DMS 273 (cell line): Measurements from ENCODE around the gene KIAA0040.

Experiments used
- DNase-seq: peaks from one replicate; lab custom pipeline; 2025; ENCODE audit not compliant: unreplicated experiment; lab: John Stamatoyannopoulos, UW

KIAA0040 gene

GRCh38 chr1:175203570-175204068 lies 11.0 kb upstream of the KIAA0040 start:
- no peak for DNase-seq

DNA sequence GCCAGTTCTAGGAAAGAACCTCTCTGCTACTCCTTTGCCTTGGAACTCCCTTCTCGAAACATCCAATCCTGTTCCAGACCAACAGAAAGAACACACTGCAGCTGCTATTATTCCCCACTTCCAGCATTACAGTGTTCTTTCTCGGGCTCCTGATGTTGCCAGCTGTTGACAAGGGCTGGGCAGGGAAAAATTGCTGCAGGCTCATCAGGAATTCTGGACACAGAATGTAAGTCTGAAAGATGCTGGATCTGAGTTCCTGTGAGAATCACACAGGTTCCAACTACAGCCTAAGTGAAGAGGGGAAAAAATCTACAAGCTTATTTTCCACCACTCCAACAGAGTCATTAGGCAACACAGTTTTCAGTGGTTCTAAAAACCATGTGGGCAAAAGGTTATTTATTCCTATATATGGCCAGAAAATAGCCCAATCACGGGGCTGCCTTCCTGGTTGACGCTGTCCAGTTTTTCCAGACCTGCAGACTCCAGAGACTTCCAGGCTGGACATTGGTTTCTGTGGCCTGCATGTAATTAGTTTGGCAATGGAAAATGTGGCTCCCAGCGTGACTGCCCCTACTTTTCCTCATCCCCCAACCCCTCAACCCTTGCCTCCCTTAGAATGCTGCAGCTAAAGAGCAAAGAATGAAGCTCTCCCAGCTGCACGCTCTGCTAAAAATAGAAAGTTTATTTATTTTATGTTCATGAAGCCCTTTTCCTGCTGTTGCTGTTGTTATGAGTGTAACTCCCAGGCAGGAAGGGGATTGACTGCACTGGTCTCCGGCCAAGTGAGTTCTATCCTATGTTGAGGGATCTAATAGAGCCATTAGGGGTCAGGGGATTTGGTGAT lies 8.3 kb upstream of the KIAA0040 start:
- no peak for DNase-seq

GRCh38 chr1:175198332-175198731 lies 5.8 kb upstream of the KIAA0040 start:
- DNase-seq, result no peak

DNA sequence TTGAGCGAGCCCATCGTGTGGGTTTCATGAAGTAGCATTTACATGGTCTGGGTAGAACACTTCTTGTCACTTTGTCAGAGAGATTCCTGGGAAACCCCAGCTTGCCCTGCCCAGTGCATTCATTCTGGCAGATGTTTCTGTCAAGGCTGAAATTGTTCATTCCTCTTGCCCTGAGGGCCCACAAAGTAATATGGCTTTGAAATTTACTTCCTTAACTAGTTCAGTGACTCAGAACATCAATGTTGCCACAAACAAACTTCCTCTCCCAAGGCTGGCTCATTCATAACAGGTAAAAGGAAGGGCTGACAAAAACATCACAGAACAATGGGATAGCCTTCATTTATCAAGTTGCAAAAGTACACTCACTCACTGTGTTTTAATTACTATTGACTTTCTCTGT lies 5.0 kb upstream of the KIAA0040 start:
- DNase-seq, result no peak

- DNase-seq, result no peak
These were observed 3.2 kb upstream of the KIAA0040 start for GRCh38 chr1:175195798-175196197.

DNA sequence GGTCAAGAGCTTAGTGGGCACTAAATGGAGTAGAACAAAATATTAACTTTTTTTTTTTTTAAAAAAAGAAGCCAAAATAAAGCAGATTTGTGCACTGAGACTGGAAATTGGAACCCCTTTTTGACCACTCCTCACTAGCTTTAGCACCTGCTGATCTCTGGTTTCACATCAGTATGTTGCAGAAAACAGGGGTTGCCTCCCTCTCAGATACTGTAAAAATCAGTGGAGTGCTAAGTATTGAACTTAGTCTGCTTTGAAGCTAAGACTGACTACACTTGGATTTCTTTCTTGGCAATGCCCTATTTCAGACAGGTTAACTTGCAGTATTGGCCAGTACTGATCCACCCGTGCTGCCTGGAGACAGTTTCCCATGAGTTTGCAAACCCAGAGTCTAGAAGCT lies 2.7 kb upstream of the KIAA0040 start:
- no peak for DNase-seq

DNA sequence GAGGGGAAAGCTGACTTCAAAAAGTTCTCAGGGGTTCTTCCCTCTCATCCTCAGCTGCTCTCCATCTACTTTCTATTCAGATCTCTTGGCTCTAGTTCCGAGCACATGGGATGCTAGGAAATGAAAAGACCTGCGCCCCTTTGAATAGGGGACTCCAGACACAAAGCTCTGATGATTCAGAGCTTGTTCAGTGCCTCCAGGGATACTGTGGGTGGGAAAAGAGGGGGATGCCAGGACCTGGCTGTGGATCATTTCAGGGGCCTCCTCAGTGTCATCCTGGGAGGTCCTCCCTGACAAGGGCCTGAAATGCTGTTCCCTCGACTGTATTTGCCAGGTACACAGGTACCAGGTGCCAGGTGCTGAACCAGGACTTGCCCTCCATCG lies 943 bp upstream of the KIAA0040 start:
- peak; percentile 37 for DNase-seq

DNA sequence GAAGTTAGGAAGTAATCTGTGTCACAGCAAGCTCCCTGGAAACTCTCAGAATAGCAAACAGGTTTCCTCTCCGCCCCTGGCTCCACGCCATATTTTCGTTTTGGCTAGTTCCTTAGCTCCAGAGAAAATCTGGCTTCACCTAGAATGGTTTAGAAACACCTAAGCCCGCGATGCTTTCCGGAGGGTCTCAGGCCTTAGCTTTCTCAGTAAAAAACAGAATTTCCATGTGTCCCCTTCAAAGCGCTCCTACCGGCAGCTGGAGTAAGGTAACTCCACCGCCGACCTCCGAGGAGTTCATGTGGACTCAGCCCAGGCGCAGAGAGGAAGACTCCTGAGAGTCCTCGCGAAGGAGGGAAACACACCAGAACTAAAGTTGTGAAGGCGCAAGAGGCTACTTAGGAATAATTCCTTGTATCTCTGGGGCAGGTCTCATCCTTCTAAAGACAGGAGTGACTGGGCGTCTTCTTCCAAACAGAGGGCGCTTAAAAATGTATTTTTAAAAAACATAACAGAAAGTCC lies 406 bp downstream of the KIAA0040 start:
- peak; percentile 77 for DNase-seq

GRCh38 chr1:175191659-175192058 lies 917 bp downstream of the KIAA0040 start:
- DNase-seq, result no peak

DNA sequence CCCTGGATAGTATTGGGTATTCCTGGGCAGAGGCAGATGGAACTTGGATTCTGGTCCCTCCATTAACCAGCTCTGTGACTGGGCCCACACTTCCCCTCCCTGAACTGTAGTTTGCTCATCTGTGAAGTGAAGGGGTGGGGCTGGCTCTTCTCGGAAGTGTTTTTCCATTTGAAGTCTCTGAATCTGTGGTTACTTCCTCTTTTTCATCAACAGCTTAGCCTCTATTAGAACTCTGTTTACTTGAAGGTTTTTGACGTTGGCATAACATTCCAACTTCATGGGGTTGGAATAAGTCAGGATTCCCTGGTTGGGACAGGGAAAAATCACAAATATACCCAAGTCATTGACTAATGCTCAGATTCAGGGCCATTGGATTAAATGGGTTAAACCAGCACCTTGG lies 3.6 kb downstream of the KIAA0040 start:
- no peak for DNase-seq

DNA sequence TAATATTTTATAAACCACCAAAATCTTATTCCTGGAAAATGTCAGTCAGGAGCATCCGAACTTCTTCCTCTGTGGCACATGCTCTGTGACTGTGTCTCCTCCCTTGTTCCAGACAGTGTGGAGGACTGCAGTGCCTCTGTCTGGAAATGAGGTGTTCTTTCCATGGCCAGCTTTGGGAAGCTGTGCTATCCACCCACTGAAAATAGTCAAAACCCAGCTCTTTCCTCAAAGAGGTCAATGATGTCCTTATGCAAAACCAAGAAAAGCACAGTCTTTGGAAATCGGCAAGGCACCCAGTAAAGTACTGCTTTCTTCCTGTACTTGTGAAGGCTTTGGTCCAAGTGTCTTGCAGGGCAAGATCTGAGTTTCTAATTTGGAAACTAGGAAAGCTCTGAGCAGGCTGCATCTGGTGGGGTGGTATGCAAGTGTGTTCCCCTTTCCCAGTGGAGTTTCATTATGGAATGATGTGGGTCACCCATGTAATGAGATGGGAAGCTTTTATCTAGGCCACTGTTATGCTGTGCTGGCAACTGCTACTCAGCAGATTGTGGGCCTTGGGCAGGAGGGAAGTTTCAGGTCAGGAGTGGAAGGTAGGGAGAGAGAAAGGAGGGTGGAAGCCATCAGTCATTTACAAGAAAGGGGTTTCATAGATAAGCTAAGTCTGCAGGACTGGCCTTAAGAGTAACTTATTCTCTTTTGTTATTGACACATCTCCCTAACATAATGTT lies 6.0 kb downstream of the KIAA0040 start:
- DNase-seq, result no peak

GRCh38 chr1:175185903-175186302 lies 6.7 kb downstream of the KIAA0040 start:
- DNase-seq, result no peak

DNA sequence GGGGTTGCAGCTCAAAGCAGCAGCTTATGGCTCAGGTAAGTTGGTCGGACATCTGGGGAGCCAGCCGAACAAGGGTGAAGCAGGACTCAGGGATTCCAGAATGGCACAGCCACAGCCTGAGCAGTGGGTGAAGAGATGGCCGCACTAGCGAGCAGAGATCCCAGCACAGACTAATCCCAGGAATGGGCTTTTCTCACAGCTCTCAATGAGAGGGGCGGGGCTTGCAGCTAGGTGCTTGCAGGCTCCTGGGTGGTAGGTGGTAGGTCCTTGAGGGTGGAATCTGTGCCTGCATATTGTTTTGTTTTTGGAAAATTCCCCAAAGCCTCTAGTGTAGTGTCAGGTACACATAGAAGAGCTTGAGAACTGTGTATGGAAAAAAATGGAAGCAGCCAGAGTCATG lies 9.0 kb downstream of the KIAA0040 start:
- no peak for DNase-seq

- DNase-seq, result no peak
These were observed 10.3 kb downstream of the KIAA0040 start for GRCh38 chr1:175182201-175182746.

DNA sequence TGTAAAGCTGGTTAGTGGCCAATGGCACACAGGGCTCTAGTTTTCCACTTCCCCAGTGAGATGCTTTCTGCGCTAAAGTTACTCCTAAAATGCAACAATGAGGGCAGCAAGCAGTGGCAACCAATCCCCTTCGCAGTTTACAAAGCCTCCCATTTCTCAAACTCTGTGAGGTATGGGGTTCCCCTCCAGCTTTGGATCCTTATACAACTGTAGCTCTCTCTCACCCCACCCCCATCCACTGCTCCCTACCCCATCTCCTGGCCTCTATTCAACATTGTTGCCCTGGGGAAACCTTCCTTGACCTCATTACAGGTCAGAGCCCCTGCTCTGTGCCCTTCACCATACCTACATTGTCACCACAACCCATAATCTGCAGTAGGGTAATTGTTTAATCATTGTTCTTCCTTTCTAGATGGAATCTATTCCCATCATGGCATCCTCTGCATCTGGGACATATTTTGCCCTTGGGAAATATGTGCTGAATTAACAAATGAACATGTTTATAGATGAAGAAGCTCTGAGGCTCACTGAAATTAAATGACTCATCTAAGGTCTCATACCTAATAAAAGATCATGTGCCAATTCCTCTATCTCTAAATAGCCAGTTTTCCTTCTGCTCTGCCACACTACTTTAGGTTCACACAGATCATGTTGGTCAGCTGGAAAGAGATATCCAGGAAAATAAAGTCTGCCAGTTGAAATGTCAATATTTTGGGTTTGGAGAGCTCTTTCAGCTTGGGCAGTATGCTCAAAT lies 12.6 kb downstream of the KIAA0040 start:
- DNase-seq, result no peak

- DNase-seq, result no peak
These were observed 14.1 kb downstream of the KIAA0040 start for GRCh38 chr1:175178456-175178855.

GRCh38 chr1:175178056-175178455 lies 14.5 kb downstream of the KIAA0040 start:
- DNase-seq, result no peak

DNA sequence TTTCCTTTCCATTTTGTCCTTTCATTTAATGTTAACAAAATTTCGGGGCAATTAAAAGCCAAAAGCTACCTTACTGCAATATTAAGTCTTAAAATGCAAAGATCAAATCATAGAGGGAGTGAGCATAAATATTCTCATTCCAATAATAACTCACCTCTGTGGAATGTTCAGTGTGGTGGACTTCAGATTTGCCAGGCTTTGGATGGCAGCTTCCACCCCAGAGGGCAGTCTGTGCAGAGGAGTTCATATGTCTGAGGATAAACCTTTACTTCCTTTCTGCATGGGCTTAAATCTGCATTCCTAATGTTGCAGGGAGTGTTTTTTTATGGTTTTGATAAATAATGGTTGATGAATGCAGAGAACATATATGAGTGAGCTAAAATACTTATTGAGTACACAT lies 16.3 kb downstream of the KIAA0040 start:
- DNase-seq, result no peak

GRCh38 chr1:175174309-175175102 lies 18.1 kb downstream of the KIAA0040 start:
- DNase-seq, result no peak

- DNase-seq, result no peak
These were observed 19.0 kb downstream of the KIAA0040 start for GRCh38 chr1:175173531-175173930.
